A204.1 (cell line): ENCODE results near the gene CCT8.

Experiments used
- FAIRE-seq: peaks from 2 replicates; lab custom pipeline; 2012; peaks lifted over from hg19 to GRCh38; lab: Jason Lieb, UNC

Gene CCT8, protein sequence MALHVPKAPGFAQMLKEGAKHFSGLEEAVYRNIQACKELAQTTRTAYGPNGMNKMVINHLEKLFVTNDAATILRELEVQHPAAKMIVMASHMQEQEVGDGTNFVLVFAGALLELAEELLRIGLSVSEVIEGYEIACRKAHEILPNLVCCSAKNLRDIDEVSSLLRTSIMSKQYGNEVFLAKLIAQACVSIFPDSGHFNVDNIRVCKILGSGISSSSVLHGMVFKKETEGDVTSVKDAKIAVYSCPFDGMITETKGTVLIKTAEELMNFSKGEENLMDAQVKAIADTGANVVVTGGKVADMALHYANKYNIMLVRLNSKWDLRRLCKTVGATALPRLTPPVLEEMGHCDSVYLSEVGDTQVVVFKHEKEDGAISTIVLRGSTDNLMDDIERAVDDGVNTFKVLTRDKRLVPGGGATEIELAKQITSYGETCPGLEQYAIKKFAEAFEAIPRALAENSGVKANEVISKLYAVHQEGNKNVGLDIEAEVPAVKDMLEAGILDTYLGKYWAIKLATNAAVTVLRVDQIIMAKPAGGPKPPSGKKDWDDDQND

GRCh38 chr21:29073222-29074006 is at the start of gene CCT8:
Gene CCT8 (minus strand): TSS chr21:29073648. CDS start chr21:29073590, 58 bp downstream.
- FAIRE-seq, result peak; percentile 96

DNA sequence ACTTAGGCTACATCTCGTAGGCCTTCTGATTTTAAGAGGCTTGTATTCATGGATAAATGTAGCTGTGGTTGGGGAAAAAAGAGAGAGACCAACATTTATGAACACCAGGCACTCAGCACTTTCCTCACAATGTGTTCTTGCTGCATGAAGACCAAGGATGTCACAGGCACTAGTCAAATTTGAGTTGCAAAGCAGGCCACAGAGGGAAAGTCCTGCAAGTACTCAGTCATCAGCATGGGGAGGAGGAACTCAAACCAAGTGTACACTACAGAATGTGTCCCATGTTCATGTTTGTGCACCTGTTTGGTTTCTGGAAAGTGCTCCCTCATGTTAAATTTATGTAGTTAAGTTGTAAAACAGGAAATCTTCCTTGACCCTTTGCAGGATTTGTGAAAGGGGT is 48.3 kb upstream of the CCT8 start:
- no peak for FAIRE-seq

GRCh38 chr21:29117372-29117955 is 44.0 kb upstream of the CCT8 start:
- FAIRE-seq, result no peak

GRCh38 chr21:29115899-29116298 is 42.5 kb upstream of the CCT8 start:
- no peak for FAIRE-seq

DNA sequence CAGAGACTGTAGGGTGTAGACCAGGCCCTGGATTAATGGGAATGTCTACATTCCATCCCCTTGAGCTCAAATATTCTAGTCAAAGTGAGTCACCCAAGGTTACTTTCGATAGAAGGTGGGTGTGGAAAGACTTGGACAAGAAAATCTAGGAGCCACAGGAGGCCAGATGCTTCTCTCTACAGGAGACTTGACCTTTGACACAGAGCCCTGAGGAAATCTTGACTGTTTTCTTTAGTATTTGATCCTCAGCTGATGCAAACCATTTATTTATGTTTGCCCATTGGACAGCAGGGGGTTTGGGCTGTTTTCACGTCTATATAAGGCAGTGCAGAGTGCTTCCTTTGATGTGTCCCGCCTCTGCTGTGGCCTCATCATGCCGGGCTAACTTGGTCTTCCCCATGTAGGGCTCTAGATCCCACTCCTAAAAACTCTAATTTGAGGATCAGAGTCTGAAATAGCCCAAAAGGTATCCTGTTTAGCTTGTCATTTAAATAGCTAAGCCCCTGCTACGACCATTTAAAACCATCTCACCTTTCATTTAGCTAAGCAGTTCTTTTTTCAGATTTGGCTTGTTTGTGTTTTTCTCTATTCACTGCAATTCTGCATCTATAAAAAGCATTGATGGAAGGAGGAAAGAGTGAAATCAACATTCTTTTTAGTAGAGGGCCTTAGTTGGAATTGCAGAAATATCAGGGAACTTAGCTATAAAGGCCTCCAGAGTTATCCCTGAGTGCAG is 41.5 kb upstream of the CCT8 start:
- FAIRE-seq, result no peak

- FAIRE-seq, result no peak
These were observed 31.8 kb upstream of the CCT8 start for GRCh38 chr21:29105218-29105617.

GRCh38 chr21:29104239-29104708 is 30.8 kb upstream of the CCT8 start:
- FAIRE-seq, result no peak

DNA sequence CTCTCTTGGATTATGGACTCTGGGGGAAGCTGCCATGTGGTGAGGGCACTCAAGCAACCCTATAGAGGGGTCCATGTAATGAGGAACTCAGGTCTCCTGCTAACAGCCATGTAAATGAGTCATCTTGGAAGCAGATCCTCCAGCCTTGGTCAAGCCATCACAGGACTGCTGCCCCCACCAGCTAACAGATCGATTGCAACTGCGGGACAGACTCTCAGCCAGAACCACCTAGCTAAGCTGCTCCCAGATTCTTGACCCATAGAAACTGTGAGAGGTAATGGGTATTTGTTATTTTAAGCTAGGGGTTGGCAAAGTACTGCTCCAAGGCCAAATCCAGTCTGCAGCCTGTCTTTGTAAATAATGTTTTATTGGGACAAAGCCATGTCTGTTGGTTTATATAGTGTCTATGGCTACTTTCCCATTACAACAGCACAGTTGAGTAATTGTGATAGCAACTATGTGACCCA is 29.4 kb upstream of the CCT8 start:
- FAIRE-seq, result no peak

DNA sequence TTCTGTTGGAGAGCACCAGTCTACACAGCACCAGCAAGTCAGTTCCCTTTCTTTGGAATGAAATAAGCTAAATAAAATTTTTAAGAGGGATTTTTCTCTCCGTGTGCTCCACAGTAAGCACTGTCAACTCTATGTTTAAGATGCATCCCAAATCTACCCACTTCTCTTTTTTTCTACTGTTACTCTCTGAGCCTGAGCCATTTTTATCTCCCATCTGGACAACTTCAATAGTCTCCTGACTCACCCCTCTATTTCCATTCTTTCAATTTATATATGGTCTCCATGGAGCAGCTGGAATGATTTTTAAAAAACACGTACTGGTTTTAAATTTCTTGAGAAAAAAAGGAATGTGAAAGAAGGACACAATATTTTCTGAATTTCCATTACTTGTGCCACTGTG is 24.7 kb upstream of the CCT8 start:
- FAIRE-seq, result no peak

DNA sequence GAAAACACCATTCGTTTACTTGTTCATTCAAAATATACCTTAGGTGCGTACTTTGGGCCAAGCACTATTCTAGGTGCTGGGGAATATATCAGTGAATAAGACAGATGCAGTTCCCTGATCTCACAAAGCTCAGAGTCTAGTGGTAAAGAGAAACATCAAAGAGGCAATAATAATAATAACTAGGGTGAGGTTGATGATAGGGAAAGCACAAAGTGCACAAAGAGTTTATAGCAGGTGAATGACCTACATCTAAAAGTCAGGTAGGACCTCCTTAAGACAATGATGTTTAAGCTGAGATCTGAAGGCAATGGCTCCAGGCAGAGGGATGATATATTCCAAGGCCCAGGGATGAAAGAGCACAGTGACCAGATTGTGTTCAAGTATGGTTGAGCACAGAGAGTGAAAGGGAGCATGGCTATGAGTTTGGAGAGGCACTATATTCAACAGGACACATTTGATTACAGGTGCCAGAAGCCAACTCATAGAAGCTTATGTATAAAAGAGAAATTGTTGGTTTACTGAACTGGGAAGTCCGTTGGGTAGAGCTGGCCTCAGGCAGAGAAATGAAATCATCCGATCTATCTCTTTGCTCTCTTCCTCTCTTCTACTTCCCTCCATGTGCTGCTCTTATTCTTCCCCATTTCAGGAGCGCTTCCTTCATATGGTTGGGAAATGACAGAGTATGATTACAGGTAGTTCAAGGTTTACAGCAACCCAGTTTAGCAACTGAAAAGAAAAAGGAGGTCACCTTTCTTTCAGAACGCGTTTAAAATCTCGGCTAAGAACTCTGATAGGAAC is 23.0 kb upstream of the CCT8 start:
- no peak for FAIRE-seq

DNA sequence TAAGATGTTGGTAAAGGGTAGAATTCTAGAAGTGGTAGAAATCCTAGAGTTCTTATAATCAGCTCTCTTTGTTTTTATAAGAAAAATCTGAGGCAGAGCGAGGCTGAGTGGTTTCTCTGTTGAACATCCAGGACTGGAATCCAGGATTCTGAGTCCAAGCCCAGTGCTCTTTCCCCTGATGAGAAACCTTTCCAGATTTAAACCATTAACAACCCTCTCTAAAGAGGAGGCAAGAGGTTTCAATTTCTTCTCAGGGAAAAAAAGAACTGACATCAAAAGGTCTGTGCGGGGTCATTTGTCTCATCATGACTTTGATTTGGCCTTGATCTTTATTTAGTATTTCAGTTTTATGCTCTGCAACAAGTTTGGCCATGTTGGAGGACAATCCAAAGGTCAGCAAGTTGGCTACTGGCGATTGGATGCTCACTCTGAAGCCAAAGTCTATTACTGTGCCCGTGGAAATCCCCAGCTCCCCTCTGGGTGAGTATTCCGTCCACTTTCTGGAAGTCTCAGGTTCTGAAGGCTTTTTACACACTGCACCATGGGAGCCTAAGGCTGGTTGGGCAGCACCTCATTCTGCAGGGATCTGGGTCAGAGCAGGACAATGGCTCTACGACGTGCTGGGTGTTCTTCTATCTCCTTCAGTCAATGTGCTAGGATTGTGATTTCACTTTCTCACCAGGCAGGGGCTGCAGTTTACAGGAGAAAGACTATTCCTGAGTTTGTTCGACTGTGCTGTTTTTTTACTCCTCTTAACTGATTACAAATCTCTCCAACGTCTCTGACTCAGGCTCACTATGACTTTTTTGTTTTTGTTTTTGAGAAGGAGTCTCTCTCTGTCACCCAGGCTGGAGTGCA is 18.9 kb upstream of the CCT8 start:
- no peak for FAIRE-seq

GRCh38 chr21:29091033-29091432 is 17.6 kb upstream of the CCT8 start:
- no peak for FAIRE-seq

- no peak for FAIRE-seq
These were observed 11.8 kb upstream of the CCT8 start for GRCh38 chr21:29085106-29085752.

DNA sequence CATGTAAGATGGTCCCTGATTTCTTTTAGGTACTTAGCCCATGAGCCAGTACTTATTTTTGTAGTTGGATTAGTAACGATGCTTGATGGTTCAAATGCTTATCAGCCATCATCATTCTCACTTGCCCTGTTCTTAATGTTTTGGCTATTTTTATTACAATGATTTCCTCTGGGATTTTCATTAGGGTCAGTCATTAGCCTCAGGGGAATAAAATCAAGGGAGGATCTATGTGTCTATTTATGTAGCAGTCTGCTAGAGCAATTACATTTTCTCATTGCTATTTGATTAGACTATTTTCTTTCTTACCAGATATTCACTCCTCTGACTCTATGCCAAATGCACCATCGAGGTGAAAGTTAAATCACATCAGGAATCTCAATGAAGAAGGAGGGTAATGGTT is 10.9 kb upstream of the CCT8 start:
- FAIRE-seq, result no peak

DNA sequence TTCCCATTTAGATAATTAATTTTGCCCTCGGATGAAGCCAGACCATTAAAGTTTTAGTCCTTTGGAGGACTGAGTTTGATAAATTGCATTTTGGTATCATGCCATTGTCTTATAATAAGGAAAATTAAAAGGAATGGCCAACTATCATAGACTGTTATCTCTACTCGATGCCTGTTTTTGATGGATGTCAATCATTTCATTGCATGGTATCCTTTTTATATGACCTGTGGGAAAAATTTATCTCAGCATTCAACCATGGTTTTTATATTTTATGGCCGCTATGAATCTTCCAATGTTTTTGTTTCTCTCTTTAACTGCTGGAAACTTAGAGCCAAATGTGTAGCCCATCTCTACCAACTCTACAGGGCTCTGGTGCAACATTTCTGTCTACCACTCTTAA is 9.9 kb upstream of the CCT8 start:
- FAIRE-seq, result no peak

- no peak for FAIRE-seq
These were observed 8.8 kb upstream of the CCT8 start for GRCh38 chr21:29082046-29082815.

- no peak for FAIRE-seq
These were observed 7.0 kb upstream of the CCT8 start for GRCh38 chr21:29080454-29080941.
